Uterus (tissue), 4 donors: ENCODE measurements around the gene YJEFN3. TPM values are rescaled to one million over a fixed set of nuclear protein-coding genes. Genes with fewer than 3 reads are reported as not detected.

Source experiments
- DNase-seq, 2 donors: peaks; one replicate each; pipeline ENCODE4 v3.0.0-alpha.2; 2019 to 2020
- H3K27ac ChIP-seq, 2 donors: fragments of 200-600 bp; sonication (generic); 1 replicate in 1 of 2; 2 replicates in 1 of 2; pipeline ENCODE4 v1.5.1; 2016 to 2018
- H3K27me3 ChIP-seq, 2 donors: fragments of 200-600 bp; sonication (generic); one replicate each; pipeline ENCODE4 v1.5.1; 2018 to 2019; ENCODE audit warnings: control low read depth in 1 of 2
- H3K36me3 ChIP-seq, 2 donors: fragments of 200-600 bp; sonication (generic); one replicate each; pipeline ENCODE4 v1.5.1; 2019; ENCODE audit warnings: control low read depth in 1 of 2
- H3K4me1 ChIP-seq, 2 donors: fragments of 200-600 bp; sonication (generic); one replicate each; pipeline ENCODE4 v1.5.1; 2018 to 2019; ENCODE audit warnings: control low read depth in 1 of 2
- H3K4me3 ChIP-seq, 2 donors: fragments of 200-600 bp; sonication (generic); 1 replicate in 1 of 2; 2 replicates in 1 of 2; pipeline ENCODE4 v1.5.1; 2018 to 2019; ENCODE audit warnings: mild to moderate bottlenecking in 1 of 2
- H3K9me3 ChIP-seq, 2 donors: fragments of 200-600 bp; sonication (generic); one replicate each; pipeline ENCODE4 v1.5.1; 2019; ENCODE audit warnings: control low read depth in 1 of 2
- POLR2A ChIP-seq, 2 donors: fragments of 450-650 bp; IDR thresholded peaks; one replicate each; pipeline ENCODE4 v1.6.1; 2016; ENCODE audit warnings: antibody characterized with exemption in 2 of 2, mild to moderate bottlenecking in 1 of 2, moderate library complexity in 1 of 2
- intact Hi-C: fragments of 100-400 bp; cut with DNase I; formaldehyde crosslinking; loops from one replicate; pipeline ENCODE4 v1.15.1; 2023; ENCODE audit warnings: low total_unique reads
- total RNA-seq, 4 donors: library from RNA; depleted of rRNA in 3 of 4; stranded (reverse); fragments of >200 nt in 3 of 4; gene quantifications; one replicate each; pipeline versions ENCODE4 v1.1.0 to v1.2.4, GENCODE V29; 2014 to 2023
- TF ChIP-seq, protein P1 (sequence below), 4 experiments: fragments of 200-600 bp in 2 of 4; fragments of 450-650 bp in 2 of 4; sonication (generic) in 2 of 4; IDR thresholded peaks; one replicate each; pipeline ENCODE4 v1.5.1; 2016 to 2019; ENCODE audit warnings: antibody characterized with exemption in 4 of 4, mild to moderate bottlenecking in 2 of 4, moderate library complexity in 1 of 4
- donor health status: DM: yes; HTN: yes; CAD: no.

YJEFN3 gene
- total RNA-seq, 4 donors from 2014 or later = 1.5 to 6.8 (median 2.9) TPM; not detected in 1

DNA sequence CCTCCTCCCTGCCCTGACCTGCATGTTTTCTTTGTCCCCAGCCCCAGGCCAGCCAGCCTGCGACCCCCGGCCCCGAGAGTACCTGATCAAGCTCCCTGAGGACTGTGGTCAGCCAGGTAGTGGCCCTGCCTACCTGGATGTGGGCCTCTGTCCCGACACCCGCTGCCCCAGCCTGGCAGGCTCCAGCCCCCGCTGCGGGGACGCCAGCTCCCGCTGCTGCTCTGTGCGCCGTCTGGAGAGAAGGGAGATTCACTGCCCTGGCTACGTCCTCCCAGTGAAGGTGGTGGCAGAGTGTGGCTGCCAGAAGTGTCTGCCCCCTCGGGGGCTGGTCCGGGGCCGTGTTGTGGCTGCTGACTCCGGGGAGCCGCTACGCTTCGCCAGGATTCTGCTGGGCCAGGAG lies 14.9 kb downstream of the YJEFN3 start:
- Histone ChIP-seq H3K27ac (no peak overlapping the region), H3K4me3 (no peak overlapping the region), H3K36me3 (no peaks in the 10 kb centered on the region), H3K9me3 (no peaks in the 10 kb centered on the region), H3K27me3 (peaks cover 18 to 19% of the 10 kb centered on the region in 2 donors), H3K4me1 (peaks cover 0 to 12% of the 10 kb centered on the region in 2 donors)
- TF ChIP-seq, protein P1, sequence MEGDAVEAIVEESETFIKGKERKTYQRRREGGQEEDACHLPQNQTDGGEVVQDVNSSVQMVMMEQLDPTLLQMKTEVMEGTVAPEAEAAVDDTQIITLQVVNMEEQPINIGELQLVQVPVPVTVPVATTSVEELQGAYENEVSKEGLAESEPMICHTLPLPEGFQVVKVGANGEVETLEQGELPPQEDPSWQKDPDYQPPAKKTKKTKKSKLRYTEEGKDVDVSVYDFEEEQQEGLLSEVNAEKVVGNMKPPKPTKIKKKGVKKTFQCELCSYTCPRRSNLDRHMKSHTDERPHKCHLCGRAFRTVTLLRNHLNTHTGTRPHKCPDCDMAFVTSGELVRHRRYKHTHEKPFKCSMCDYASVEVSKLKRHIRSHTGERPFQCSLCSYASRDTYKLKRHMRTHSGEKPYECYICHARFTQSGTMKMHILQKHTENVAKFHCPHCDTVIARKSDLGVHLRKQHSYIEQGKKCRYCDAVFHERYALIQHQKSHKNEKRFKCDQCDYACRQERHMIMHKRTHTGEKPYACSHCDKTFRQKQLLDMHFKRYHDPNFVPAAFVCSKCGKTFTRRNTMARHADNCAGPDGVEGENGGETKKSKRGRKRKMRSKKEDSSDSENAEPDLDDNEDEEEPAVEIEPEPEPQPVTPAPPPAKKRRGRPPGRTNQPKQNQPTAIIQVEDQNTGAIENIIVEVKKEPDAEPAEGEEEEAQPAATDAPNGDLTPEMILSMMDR (IDR thresholded peaks at IDR 0.05) = no peak
- no peak for TF ChIP-seq POLR2A (IDR thresholded peaks at IDR 0.05)
- intact Hi-C loops = no loop called here
- no peak for DNase-seq

DNA sequence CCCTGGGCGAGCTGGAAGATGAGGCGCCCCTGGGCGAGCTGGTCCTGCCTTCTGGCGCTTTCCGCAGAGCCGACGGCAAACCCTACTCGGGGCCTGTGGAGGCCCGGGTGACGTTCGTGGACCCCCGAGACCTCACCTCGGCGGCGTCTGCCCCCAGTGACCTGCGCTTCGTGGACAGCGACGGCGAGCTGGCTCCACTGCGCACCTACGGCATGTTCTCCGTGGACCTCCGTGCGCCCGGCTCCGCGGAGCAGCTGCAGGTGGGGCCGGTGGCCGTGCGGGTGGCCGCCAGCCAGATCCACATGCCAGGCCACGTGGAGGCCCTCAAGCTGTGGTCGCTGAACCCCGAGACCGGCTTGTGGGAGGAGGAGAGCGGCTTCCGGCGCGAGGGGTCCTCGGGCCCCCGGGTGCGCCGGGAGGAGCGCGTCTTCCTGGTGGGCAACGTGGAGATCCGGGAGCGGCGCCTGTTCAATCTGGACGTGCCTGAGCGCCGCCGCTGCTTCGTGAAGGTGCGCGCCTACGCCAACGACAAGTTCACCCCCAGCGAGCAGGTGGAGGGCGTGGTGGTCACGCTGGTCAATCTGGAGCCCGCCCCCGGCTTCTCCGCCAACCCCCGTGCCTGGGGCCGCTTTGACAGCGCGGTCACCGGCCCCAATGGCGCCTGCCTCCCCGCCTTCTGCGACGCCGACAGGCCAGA lies 15.7 kb downstream of the YJEFN3 start:
- Histone ChIP-seq H3K27ac (no peak overlapping the region), H3K27me3 (peaks cover 18 to 19% of the 10 kb centered on the region in 2 donors), H3K4me1 (peaks cover 0 to 12% of the 10 kb centered on the region in 2 donors), H3K36me3 (no peaks in the 10 kb centered on the region), H3K9me3 (no peaks in the 10 kb centered on the region), H3K4me3 (no peak overlapping the region)
- TF ChIP-seq, protein P1 (IDR thresholded peaks at IDR 0.05) = no peak
- TF ChIP-seq POLR2A (IDR thresholded peaks at IDR 0.05) = no peak
- no peak for DNase-seq
- intact Hi-C loops = no loop called here

DNA sequence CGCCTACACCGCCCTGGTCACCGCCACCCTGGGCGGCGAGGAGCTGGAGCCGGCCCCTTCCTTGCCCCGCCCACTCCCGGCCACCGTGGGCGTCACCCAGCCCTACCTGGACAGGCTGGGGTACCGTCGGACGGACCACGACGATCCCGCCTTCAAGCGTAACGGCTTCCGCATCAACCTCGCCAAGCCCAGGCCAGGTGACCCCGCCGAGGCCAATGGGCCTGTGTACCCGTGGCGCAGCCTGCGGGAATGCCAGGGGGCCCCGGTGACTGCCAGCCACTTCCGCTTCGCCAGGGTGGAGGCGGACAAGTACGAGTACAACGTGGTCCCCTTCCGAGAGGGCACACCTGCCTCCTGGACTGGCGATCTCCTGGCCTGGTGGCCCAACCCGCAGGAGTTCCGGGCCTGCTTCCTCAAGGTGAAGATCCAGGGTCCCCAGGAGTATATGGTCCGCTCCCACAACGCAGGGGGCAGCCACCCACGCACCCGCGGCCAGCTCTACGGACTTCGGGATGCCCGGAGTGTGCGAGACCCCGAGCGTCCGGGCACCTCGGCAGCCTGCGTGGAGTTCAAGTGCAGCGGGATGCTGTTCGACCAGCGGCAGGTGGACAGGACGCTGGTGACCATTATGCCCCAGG lies 16.4 kb downstream of the YJEFN3 start:
- no peak overlapping the region for H3K4me3 ChIP-seq
- intact Hi-C loops = no loop called here
- no peaks in the 10 kb centered on the region for H3K36me3 ChIP-seq
- TF ChIP-seq POLR2A (IDR thresholded peaks at IDR 0.05) = no peak
- TF ChIP-seq, protein P1 (IDR thresholded peaks at IDR 0.05) = no peak
- no peak overlapping the region for H3K27ac ChIP-seq
- H3K27me3 ChIP-seq = peaks cover 13 to 20% of the 10 kb centered on the region in 2 donors
- H3K4me1 ChIP-seq = peaks cover 0 to 12% of the 10 kb centered on the region in 2 donors
- H3K9me3 ChIP-seq = no peaks in the 10 kb centered on the region
- DNase-seq = no peak

DNA sequence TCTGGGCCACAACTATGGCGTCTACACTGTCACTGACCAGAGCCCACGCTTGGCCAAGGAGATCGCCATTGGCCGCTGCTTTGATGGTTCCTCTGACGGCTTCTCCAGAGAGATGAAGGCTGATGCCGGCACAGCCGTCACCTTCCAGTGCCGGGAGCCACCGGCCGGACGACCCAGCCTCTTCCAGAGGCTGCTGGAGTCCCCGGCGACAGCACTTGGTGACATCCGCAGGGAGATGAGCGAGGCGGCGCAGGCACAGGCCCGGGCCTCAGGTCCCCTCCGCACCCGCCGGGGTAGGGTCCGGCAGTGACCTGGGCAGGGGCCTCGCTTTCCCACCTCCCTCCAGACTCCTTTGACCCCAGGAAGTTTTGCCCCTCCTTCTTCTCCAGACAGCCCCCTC lies 17.0 kb downstream of the YJEFN3 start:
- no peak for DNase-seq
- Histone ChIP-seq H3K4me1 (peaks cover 0 to 7% of the 10 kb centered on the region in 2 donors), H3K27me3 (peaks cover 7 to 23% of the 10 kb centered on the region in 2 donors), H3K9me3 (no peaks in the 10 kb centered on the region), H3K4me3 (no peak overlapping the region), H3K36me3 (no peaks in the 10 kb centered on the region), H3K27ac (no peak overlapping the region)
- intact Hi-C loops = no loop called here
- TF ChIP-seq POLR2A (IDR thresholded peaks at IDR 0.05) = no peak
- TF ChIP-seq, protein P1 (IDR thresholded peaks at IDR 0.05) = no peak

DNA sequence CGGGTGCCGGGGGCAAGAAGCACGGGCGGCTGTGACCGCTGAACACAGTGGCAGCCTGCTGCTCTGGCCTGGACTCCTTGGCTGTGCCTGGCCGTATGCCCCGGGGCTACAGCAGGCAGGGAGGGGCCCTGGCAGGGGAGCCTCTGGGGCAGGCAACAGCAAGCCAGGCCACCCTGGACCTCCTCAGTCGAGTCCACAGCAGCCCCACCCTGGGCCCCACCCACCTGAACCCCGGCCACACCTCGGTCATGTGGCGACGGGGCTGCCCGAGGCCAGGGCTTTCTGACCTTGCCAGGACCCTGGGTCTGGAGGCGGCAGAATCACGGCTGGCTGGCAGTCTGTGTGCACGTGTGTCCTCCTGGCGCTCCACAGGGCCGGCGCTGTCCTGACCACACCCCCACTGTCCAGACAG lies 18.0 kb downstream of the YJEFN3 start:
- Histone ChIP-seq H3K36me3 (no peaks in the 10 kb centered on the region), H3K4me1 (no peaks in the 10 kb centered on the region), H3K9me3 (no peaks in the 10 kb centered on the region), H3K27ac (no peak overlapping the region), H3K27me3 (peaks cover 0 to 12% of the 10 kb centered on the region in 2 donors), H3K4me3 (no peak overlapping the region)
- intact Hi-C loops = no loop called here
- no peak for DNase-seq
- TF ChIP-seq POLR2A (IDR thresholded peaks at IDR 0.05) = no peak
- TF ChIP-seq, protein P1 (IDR thresholded peaks at IDR 0.05) = no peak
